HG02588 (cell line): ENCODE results near the gene TVP23C.
"Not testable (repeated sequence)": the region's sequence is repeated elsewhere in the genome, so short reads cannot be mapped to it uniquely, and the experiment has no call there.

ENCODE experiments used
- ATAC-seq: cut with Tn5 transposase; IDR thresholded peaks from one replicate; pipeline ENCODE4 v1.9.1; 2021; ENCODE audit warnings: mild to moderate bottlenecking, moderate library complexity; ENCODE audit not compliant: unreplicated experiment

The TVP23C gene

DNA sequence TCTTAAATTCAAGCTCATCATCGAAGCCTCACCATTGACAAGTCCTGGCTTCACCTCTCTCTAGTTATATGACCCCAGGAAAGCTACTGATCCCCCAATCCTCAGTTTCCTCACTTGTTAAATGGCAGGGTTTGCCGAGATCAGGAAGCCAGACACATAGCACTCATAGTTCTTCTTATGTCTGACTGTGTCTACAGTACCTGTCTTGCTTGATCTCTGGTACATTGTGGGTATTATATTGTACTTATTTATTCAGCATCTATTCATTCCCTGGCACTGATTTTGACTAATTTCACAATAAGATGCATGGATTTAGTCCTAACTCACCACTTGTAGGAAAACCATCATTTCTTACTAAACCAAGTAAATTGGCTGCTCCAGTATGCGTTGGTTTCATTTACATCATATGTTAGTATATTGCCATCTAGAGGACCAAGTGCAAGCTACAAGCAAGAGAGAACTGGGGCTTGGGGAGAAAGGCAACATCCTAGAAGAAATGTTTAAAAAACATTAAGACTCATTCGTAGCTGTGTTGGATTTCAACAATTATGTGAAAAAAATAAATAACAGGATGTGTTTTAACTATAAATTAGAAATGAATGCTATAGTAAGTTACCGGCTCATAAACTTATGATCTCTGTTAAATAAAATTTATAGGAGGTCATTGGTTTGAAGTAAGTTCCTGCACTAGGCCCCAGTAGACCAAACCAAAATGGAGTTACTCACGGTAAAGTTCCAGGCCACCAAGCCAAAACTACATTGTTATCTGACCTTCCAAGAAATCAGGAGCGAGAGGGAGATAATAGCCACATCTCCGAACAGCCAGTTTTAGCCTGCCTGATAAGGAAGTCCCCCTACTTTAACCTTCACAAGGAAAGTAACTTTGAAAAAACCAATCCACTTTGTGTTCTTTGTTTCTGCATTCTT is 36.7 kb downstream of the TVP23C start:
- ATAC-seq, result not testable (repeated sequence)

GRCh38 chr17:15524990-15525985 is 38.0 kb downstream of the TVP23C start:
- not testable (repeated sequence) for ATAC-seq

DNA sequence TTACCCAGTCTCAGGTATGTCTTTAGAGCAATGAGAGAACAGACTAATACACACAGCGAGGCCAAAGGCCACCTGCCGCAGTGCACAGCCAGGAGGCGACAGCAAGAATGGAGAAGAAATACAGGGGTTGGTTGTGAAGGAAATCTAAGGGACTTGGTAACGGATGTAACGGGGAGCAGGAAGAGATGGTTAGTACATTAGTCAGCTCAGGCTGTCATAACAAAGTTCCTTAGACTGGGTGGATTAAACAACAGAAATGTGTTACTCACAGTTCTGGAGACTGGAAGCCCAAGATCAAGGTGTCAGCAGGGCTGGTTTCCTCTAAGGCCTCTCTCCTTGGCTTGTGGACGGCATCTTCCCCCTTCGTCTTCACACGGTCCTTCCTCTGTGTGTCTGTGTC is 47.1 kb downstream of the TVP23C start:
- ATAC-seq, result no peak

- no peak for ATAC-seq
Measured at GRCh38 chr17:15514469-15514868, 48.8 kb downstream of the TVP23C start.

DNA sequence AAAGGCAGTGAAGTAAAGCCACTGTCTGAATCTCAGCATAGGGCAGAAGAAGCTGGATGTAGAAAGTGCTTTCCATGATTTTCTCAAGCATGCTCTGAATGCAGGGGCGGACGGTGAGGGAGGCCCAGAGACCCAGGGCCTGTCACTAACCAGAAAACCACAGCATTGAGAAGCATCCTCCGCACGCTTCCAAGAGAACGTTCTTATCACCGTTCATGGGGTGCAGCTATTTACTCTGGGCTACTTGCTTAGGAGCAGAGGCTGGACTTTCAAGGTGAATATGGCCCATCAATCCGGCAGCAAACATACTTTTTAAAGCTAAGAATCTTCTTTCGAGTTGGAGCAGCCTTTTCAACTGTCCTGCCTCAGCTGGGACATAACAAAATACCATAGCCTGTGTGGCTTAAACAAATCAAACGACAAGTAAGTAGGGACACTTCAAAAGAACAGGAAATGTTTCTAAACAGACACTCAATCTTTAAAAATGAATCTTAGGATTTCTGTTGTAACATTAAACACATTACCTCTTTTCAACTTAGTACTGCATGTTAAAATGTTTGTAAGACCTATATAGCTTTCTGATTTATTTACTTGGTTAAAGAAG is 49.3 kb downstream of the TVP23C start:
- no peak for ATAC-seq

GRCh38 chr17:15513058-15513791 is 50.1 kb downstream of the TVP23C start:
- ATAC-seq, result no peak

- ATAC-seq, result no peak
Measured at GRCh38 chr17:15512071-15512709, 51.1 kb downstream of the TVP23C start.

DNA sequence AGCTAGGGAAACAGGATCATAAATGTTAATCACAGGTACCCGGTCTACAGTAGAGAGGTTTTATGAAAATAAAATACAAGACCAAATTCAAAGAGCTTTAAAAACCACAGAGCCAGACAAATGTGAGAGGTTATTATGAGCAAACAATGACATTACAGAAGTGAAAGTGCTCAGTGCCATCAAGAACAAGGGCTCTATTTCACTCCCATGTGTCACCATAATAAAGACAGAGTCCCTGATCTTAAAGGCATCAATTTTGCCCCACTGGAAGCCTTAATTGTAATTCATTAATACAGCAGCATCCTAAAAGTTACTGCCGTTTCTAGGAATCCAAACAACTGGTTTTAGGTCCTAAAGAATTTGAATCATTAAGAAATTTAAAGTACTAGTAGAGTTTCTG is 52.1 kb downstream of the TVP23C start:
- no peak for ATAC-seq

- ATAC-seq, result no peak
Measured at GRCh38 chr17:15510361-15510760, 52.9 kb downstream of the TVP23C start.

GRCh38 chr17:15509095-15509494 is 54.2 kb downstream of the TVP23C start:
- no peak for ATAC-seq

DNA sequence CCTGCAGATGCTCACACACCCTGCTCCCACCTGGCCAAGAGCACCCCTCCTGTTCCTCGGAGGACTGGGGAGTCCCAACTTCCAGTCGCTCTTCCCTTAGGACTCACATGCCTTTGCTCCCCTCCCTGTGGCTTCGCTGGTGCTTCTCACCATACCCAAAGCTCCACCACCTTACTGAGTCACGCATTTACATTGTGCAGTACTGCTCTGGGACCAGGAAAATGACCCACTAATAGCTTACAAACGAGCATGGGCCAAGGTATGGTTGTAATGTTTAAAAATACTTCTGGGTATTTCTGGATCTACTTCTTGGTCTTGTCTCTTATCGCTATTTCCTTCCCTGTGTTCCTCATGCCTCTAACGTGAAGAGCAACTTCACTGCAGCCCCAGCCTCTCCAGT is 54.8 kb downstream of the TVP23C start:
- ATAC-seq, result no peak

DNA sequence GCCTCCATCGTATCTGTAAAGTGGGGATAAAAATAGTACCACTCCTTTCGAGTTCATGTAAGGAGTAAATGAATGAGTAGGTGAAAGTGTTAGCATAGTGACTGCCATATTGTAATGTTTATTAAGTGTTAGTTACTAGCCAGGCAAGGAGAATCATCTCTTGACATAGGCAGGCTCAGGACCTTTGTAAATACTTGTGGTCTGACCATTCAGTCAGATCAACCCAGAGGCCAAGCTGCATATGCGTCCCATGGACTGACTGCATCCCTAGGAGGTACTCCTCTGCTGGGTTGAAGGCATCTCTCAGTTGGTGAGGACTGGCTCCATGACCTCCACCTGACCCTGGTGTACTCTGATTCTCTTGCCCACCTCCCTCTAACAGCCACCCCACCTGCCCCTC is 55.4 kb downstream of the TVP23C start:
- no peak for ATAC-seq

- ATAC-seq, result no peak
Measured at GRCh38 chr17:15507001-15507400, 56.3 kb downstream of the TVP23C start.

- ATAC-seq, result not testable (repeated sequence)
Measured at GRCh38 chr17:15505708-15506107, 57.6 kb downstream of the TVP23C start.

GRCh38 chr17:15503731-15504130 is 59.6 kb downstream of the TVP23C start:
- no peak for ATAC-seq

- peak; percentile 91 for ATAC-seq
Measured at GRCh38 chr17:15502369-15503112, 60.7 kb downstream of the TVP23C start.

- no peak for ATAC-seq
Measured at GRCh38 chr17:15501793-15502192, 61.5 kb downstream of the TVP23C start.

GRCh38 chr17:15501282-15501681 is 62.0 kb downstream of the TVP23C start:
- no peak for ATAC-seq

- ATAC-seq, result no peak
Measured at GRCh38 chr17:15498107-15498506, 65.2 kb downstream of the TVP23C start.
